HepG2 (cell line): ENCODE measurements around the gene LMX1B. TPM values are rescaled to one million over a fixed set of nuclear protein-coding genes. Genes with fewer than 3 reads are reported as not detected.

Experiments
- ATAC-seq: fragments of 200-7000 bp; cut with Tn5 transposase; 3 replicates; pipeline ENCODE4 v1.9.1; 2020; ENCODE audit warnings: mild to moderate bottlenecking, moderate library complexity
- BruUV-seq: library from RNA; stranded (reverse); fragments of 400-500 nt; replicated peaks from 2 replicates; lab custom pipeline; 2021; lab: Mats Ljungman, UMichigan
- CTCF ChIA-PET: fragments of 300-600 bp; formaldehyde crosslinking; extraction: SDS; loops from one replicate; lab custom pipeline; 2021; ENCODE audit warnings: low total read pairs, inconsistent platforms, low intra/inter-chr PET ratio; lab: Yijun Ruan, JAX
- POLR2A ChIA-PET: fragments of 350-600 bp; sonication (Branson Sonifier 250); formaldehyde crosslinking; loops from one replicate; lab custom pipeline; 2020; ENCODE audit warnings: antibody characterized with exemption, inconsistent platforms; lab: Yijun Ruan, JAX
- DNase-seq: peaks from one replicate; pipeline ENCODE4 v3.0.0-alpha.2; 2015; ENCODE audit warnings: low spot score
- FAIRE-seq: peaks from 3 replicates; lab custom pipeline; 2011; peaks lifted over from hg19 to GRCh38; lab: Jason Lieb, UNC
- H2AFZ ChIP-seq: one replicate; pipeline ENCODE4 v1.6.1; 2011; ENCODE audit warnings: low read length, inconsistent platforms
- H3K27ac ChIP-seq: fragments of 300-600 bp; 3 replicates; pipeline ENCODE4 v1.8.0; 2011; ENCODE audit warnings: mixed run types, mild to moderate bottlenecking, mixed read lengths, low read length, inconsistent platforms; ENCODE audit not compliant: insufficient read depth; ENCODE audit errors: extremely low read length
- H3K27me3 ChIP-seq, 2 experiments: fragments of 200-600 bp in 1 of 2; 2 replicates in 1 of 2; 3 replicates in 1 of 2; pipeline versions ENCODE4 v1.6.0 to v1.8.0; 2011; ENCODE audit warnings: low read length in 2 of 2, mild to moderate bottlenecking in 2 of 2, moderate library complexity in 2 of 2, inconsistent platforms in 1 of 2; ENCODE audit not compliant: insufficient read depth in 2 of 2, control insufficient read depth in 1 of 2
- H3K36me3 ChIP-seq, 2 experiments: fragments of 200-600 bp in 1 of 2; replicated peaks in 1 of 2; 2 replicates in 1 of 2; 3 replicates in 1 of 2; pipeline versions ENCODE4 v1.5.1 to v1.8.0; 2011; ENCODE audit warnings: low read length in 2 of 2, inconsistent platforms in 1 of 2; ENCODE audit not compliant: insufficient read depth in 2 of 2, control insufficient read depth in 1 of 2
- H3K4me1 ChIP-seq: 2 replicates; pipeline ENCODE4 v1.5.1; 2012; ENCODE audit warnings: low read length, inconsistent platforms; ENCODE audit not compliant: insufficient read depth
- H3K4me2 ChIP-seq: 2 replicates; pipeline ENCODE4 v1.6.0; 2011; ENCODE audit warnings: low read depth, low read length, inconsistent platforms
- H3K4me3 ChIP-seq, 3 experiments: fragments of 200-600 bp in 1 of 3; sonication (generic), shearing (Covaris generic) in 1 of 3; replicated peaks in 1 of 3; 2 replicates each; pipeline ENCODE4 v1.5.1; 2011 to 2016; ENCODE audit warnings: low read length in 3 of 3, inconsistent platforms in 2 of 3, low read depth in 2 of 3, mild to moderate bottlenecking in 2 of 3, control low read depth in 1 of 3, mixed read lengths in 1 of 3; ENCODE audit not compliant: insufficient read depth in 1 of 3
- H3K79me2 ChIP-seq: one replicate; pipeline ENCODE4 v1.6.1; 2011; ENCODE audit warnings: low read length, inconsistent platforms; ENCODE audit not compliant: insufficient read depth
- H3K9ac ChIP-seq: 2 replicates; pipeline ENCODE4 v1.6.0; 2011; ENCODE audit warnings: mild to moderate bottlenecking, low read depth, low read length, inconsistent platforms; ENCODE audit not compliant: insufficient read depth
- H3K9me3 ChIP-seq: 2 replicates; pipeline ENCODE4 v1.5.1; 2012; ENCODE audit warnings: mild to moderate bottlenecking, low read length
- H4K20me1 ChIP-seq: 2 replicates; pipeline ENCODE4 v1.6.0; 2011; ENCODE audit warnings: inconsistent platforms, mild to moderate bottlenecking, low read length, moderate library complexity; ENCODE audit not compliant: insufficient read depth
- AKNA ChIP-seq: sonication (generic); formaldehyde crosslinking; IDR thresholded peaks from 2 replicates; pipeline ENCODE4 v1.4.0; 2020; ENCODE audit warnings: missing genetic modification reagents, borderline replicate concordance
- ARID5B ChIP-seq: IDR thresholded peaks from 2 replicates; pipeline ENCODE4 v1.4.0; 2020; ENCODE audit warnings: mild to moderate bottlenecking, missing genetic modification reagents
- FOXA3 ChIP-seq: IDR thresholded peaks from 2 replicates; pipeline ENCODE4 v1.6.1; 2016; ENCODE audit warnings: missing genetic modification reagents, missing compliant biosample characterization
- HCFC1 ChIP-seq: fragments of 150-350 bp; IDR thresholded peaks from 2 replicates; pipeline ENCODE4 v1.6.1; 2014; ENCODE audit warnings: low read depth, low read length
- IRF2 ChIP-seq: IDR thresholded peaks from 2 replicates; pipeline ENCODE4 v1.6.1; 2018; ENCODE audit warnings: missing genetic modification reagents, missing compliant biosample characterization
- MYNN ChIP-seq: sonication (generic); formaldehyde crosslinking; IDR thresholded peaks from 2 replicates; pipeline ENCODE4 v1.4.0; 2020; ENCODE audit warnings: mild to moderate bottlenecking, low read depth, missing genetic modification reagents
- PAX8 ChIP-seq: sonication (generic); formaldehyde crosslinking; IDR thresholded peaks from 2 replicates; pipeline ENCODE4 v1.8.0; 2022; ENCODE audit warnings: mild to moderate bottlenecking, missing genetic modification reagents, borderline replicate concordance
- RBM22 ChIP-seq: fragments of 200-400 bp; formaldehyde crosslinking; optimal IDR thresholded peaks from 2 replicates; pipeline ENCODE3; 2017; ENCODE audit warnings: mild to moderate bottlenecking, low read length, moderate library complexity
- SCMH1 ChIP-seq: sonication (generic); formaldehyde crosslinking; IDR thresholded peaks from 2 replicates; pipeline ENCODE4 v1.9.0; 2021; ENCODE audit warnings: missing genetic modification reagents, mild to moderate bottlenecking, borderline replicate concordance
- STAG1 ChIP-seq: sonication (generic); formaldehyde crosslinking; IDR thresholded peaks from 2 replicates; pipeline ENCODE4 v1.4.0; 2020; ENCODE audit warnings: missing genetic modification reagents
- THYN1 ChIP-seq: sonication (generic); formaldehyde crosslinking; IDR thresholded peaks from 2 replicates; pipeline ENCODE4 v1.8.1; 2023; ENCODE audit warnings: low read depth, mild to moderate bottlenecking, moderate library complexity, missing genetic modification reagents, borderline replicate concordance
- ZFP41 ChIP-seq: sonication (generic); formaldehyde crosslinking; IDR thresholded peaks from 2 replicates; pipeline ENCODE4 v1.4.0; 2020; ENCODE audit warnings: mild to moderate bottlenecking, missing genetic modification reagents, borderline replicate concordance
- ZNF326 ChIP-seq: sonication (generic); formaldehyde crosslinking; IDR thresholded peaks from 2 replicates; pipeline ENCODE4 v1.4.0; 2020; ENCODE audit warnings: missing genetic modification reagents, borderline replicate concordance
- ZNF577 ChIP-seq: sonication (generic); formaldehyde crosslinking; IDR thresholded peaks from 2 replicates; pipeline ENCODE4 v1.4.0; 2020; ENCODE audit warnings: mild to moderate bottlenecking, low read depth, missing genetic modification reagents, borderline replicate concordance
- WGBS: methylation state at CpG from one replicate; pipeline ENCODE4 v1.1.6; 2017; ENCODE audit warnings: low lambda C conversion rate; 5-methylcytosine and 5-hydroxymethylcytosine counted together
- in situ Hi-C: cut with HindIII; loops from 2 replicates; pipeline ENCODE4 v1.10.0; 2017; ENCODE audit warnings: low pct_unique_long_range_greater_than_20kb; ENCODE audit not compliant: extremely low pct_ligation_motif_present
- intact Hi-C: fragments of 100-400 bp; cut with micrococcal nuclease; formaldehyde crosslinking; loops from one replicate; pipeline ENCODE4 v1.10.0; 2022; ENCODE audit not compliant: unreplicated experiment
- polyA plus RNA-seq, 8 experiments: library from polyadenylated mRNA; depleted of rRNA in 3 of 8; stranded (reverse) in 7 of 8; unstranded in 1 of 8; fragments of >200 nt; fragmentation: Illumina TruSeq in 4 of 8; extraction: Trizol in 4 of 8; gene quantifications; 2 replicates each; pipeline versions ENCODE4 v1.2.1 to v1.2.3, GENCODE V29; 2011 to 2016; ENCODE audit warnings: low read depth in 4 of 8, missing spikeins in 1 of 8, mixed read lengths in 1 of 8; ENCODE audit not compliant: insufficient read depth in 1 of 8
- total RNA-seq, 5 experiments: library from RNA; depleted of rRNA; stranded (reverse); fragments of >200 nt; fragmentation: Illumina TruSeq; extraction: Trizol; gene quantifications; 2 replicates each; pipeline ENCODE4 v1.2.3, GENCODE V29; 2016; ENCODE audit warnings: low read depth in 1 of 5

Gene LMX1B
- total and polyA plus RNA-seq, 2 of the 13 experiments (the other 11 are each of a cell fraction or from before 2014, with no cell fraction given): not detected

GRCh38 chr9:126720036-126720435, 106.3 kb downstream of the LMX1B start (continued):
- TF ChIP-seq AKNA (CRISPR knock-in tag) (no peak), SCMH1 (CRISPR knock-in tag) (no peak), THYN1 (CRISPR knock-in tag) (no peak)

GRCh38 chr9:126720661-126721563, 107.2 kb downstream of the LMX1B start:
- Histone ChIP-seq H3K27me3 (peaks cover 2 to 41% of the 10 kb centered on the region in 2 experiments; a peak in 3 of 5 replicates), H3K9me3 (no peaks in the 10 kb centered on the region), H2AFZ (no peak overlapping the region), H3K4me3 (no peak overlapping the region), H3K9ac (no peak overlapping the region), H3K79me2 (no peaks in the 10 kb centered on the region), H3K27ac (no peak overlapping the region), H4K20me1 (no peaks in the 10 kb centered on the region), H3K36me3 (no peaks in the 10 kb centered on the region), H3K4me2 (no peak overlapping the region), H3K4me1 (no peaks in the 10 kb centered on the region)
- intact Hi-C loops (no loop called here), in situ Hi-C loops (no loop called here)
- ATAC-seq (no peak), DNase-seq (no peak), FAIRE-seq (no peak)
- no TSS peak for BruUV-seq
- WGBS: 61% methylated on average over 19 of the region's 19 CpGs
- POLR2A ChIA-PET: no interaction called here
- CTCF ChIA-PET: no interaction called here
- TF ChIP-seq ZNF577 (CRISPR knock-in tag) (no peak), HCFC1 (no peak), STAG1 (no peak), RBM22 (no peak), IRF2 (CRISPR knock-in tag) (no peak), ARID5B (CRISPR knock-in tag) (no peak), ZFP41 (CRISPR knock-in tag) (no peak), MYNN (CRISPR knock-in tag) (no peak), PAX8 (CRISPR knock-in tag) (no peak), FOXA3 (no peak), ZNF326 (CRISPR knock-in tag) (no peak)
